Astrocyte (in vitro differentiated cells and primary cell): Measurements from ENCODE around the gene EDA. TPM values are rescaled to one million over a fixed set of nuclear protein-coding genes. Genes with fewer than 3 reads are reported as not detected.

ENCODE experiments used
- DNase-seq: peaks from one replicate; pipeline ENCODE4 v3.0.0-alpha.2; 2010; ENCODE audit warnings: low read depth
- FAIRE-seq: peaks from 2 replicates; lab custom pipeline; 2011; peaks lifted over from hg19 to GRCh38; lab: Jason Lieb, UNC
- H2AFZ ChIP-seq: 2 replicates; pipeline ENCODE4 v1.6.0; 2012; ENCODE audit warnings: low read depth, low read length, inconsistent platforms
- H3K27ac ChIP-seq: 2 replicates; pipeline ENCODE4 v1.5.1; 2011; ENCODE audit warnings: low read depth, low read length, inconsistent platforms
- H3K27me3 ChIP-seq: 2 replicates; pipeline ENCODE4 v1.6.0; 2011; ENCODE audit warnings: low read length, inconsistent platforms; ENCODE audit not compliant: insufficient read depth
- H3K36me3 ChIP-seq: 2 replicates; pipeline ENCODE4 v1.5.1; 2011; ENCODE audit warnings: low read length, inconsistent platforms; ENCODE audit not compliant: insufficient read depth
- H3K4me1 ChIP-seq: 2 replicates; pipeline ENCODE4 v1.5.1; 2011; ENCODE audit warnings: low read length, inconsistent platforms; ENCODE audit not compliant: insufficient read depth
- H3K4me2 ChIP-seq: 2 replicates; pipeline ENCODE4 v1.6.0; 2012; ENCODE audit warnings: low read length, inconsistent platforms
- H3K4me3 ChIP-seq: 2 replicates; pipeline ENCODE4 v1.5.1; 2011; ENCODE audit warnings: low read depth, mild to moderate bottlenecking, low read length, inconsistent platforms; ENCODE audit not compliant: insufficient read depth
- H3K79me2 ChIP-seq: 2 replicates; pipeline ENCODE4 v1.6.0; 2012; ENCODE audit warnings: mild to moderate bottlenecking, low read length, inconsistent platforms; ENCODE audit not compliant: insufficient read depth
- H3K9ac ChIP-seq: 2 replicates; pipeline ENCODE4 v1.6.0; 2012; ENCODE audit warnings: mild to moderate bottlenecking, low read length, inconsistent platforms
- H3K9me3 ChIP-seq: 2 replicates; pipeline ENCODE4 v1.5.1; 2012; ENCODE audit warnings: low read depth, mild to moderate bottlenecking, low read length, inconsistent platforms; ENCODE audit not compliant: insufficient read depth
- H4K20me1 ChIP-seq: 2 replicates; pipeline ENCODE4 v1.6.0; 2012; ENCODE audit warnings: low read length, inconsistent platforms; ENCODE audit not compliant: insufficient read depth
- H3K27ac Mint-ChIP-seq: one replicate; pipeline ENCODE4 v1.8.0; 2021; ENCODE audit warnings: mild to moderate bottlenecking, mixed read lengths; ENCODE audit not compliant: unreplicated experiment
- H3K27me3 Mint-ChIP-seq: one replicate; pipeline ENCODE4 v1.8.0; 2021; ENCODE audit warnings: low read depth, mixed read lengths; ENCODE audit not compliant: unreplicated experiment
- H3K36me3 Mint-ChIP-seq: one replicate; pipeline ENCODE4 v1.8.0; 2021; ENCODE audit warnings: low read depth, mixed read lengths; ENCODE audit not compliant: unreplicated experiment
- H3K4me1 Mint-ChIP-seq: one replicate; pipeline ENCODE4 v1.8.0; 2021; ENCODE audit warnings: low read depth, mixed read lengths; ENCODE audit not compliant: unreplicated experiment
- H3K4me3 Mint-ChIP-seq: one replicate; pipeline ENCODE4 v1.8.0; 2021; ENCODE audit warnings: mild to moderate bottlenecking, moderate library complexity, mixed read lengths; ENCODE audit not compliant: unreplicated experiment
- H3K9me3 Mint-ChIP-seq: one replicate; pipeline ENCODE4 v1.8.0; 2021; ENCODE audit warnings: mild to moderate bottlenecking, mixed read lengths; ENCODE audit not compliant: unreplicated experiment
- CTCF ChIP-seq: IDR thresholded peaks from 2 replicates; pipeline ENCODE4 v1.5.1; 2011; ENCODE audit warnings: low read depth, mild to moderate bottlenecking, inconsistent platforms, low read length, moderate library complexity; ENCODE audit not compliant: insufficient read depth
- EZH2 ChIP-seq: IDR thresholded peaks from 2 replicates; pipeline ENCODE4 v1.6.1; 2012; ENCODE audit warnings: mild to moderate bottlenecking, low read length, inconsistent platforms; ENCODE audit not compliant: insufficient read depth
- total RNA-seq: library from RNA; stranded (reverse); gene quantifications from 2 replicates; pipeline ENCODE4 v1.2.1, GENCODE V29; 2021

Gene EDA
- total RNA-seq, 1 donor from 2014 or later = 1.8 TPM

- no peak overlapping the region for H3K9ac ChIP-seq
- TF ChIP-seq CTCF = no peak
- no peak for TF ChIP-seq EZH2
- H3K27ac ChIP-seq = no peak overlapping the region
- Mint-ChIP-seq H3K36me3 (no peaks in the 10 kb centered on the region), H3K27me3 (peaks cover 2% of the 10 kb centered on the region), H3K27ac (no peak overlapping the region), H3K4me1 (no peaks in the 10 kb centered on the region), H3K9me3 (peaks cover 2% of the 10 kb centered on the region), H3K4me3 (no peak overlapping the region)
- no peak overlapping the region for H2AFZ ChIP-seq
- H4K20me1 ChIP-seq = no peaks in the 10 kb centered on the region
- FAIRE-seq (peak; percentile 45), DNase-seq (no peak)
- no peaks in the 10 kb centered on the region for H3K4me1 ChIP-seq
- H3K36me3 ChIP-seq = no peaks in the 10 kb centered on the region
- H3K79me2 ChIP-seq = no peaks in the 10 kb centered on the region
- no peak overlapping the region for H3K4me2 ChIP-seq
- no peaks in the 10 kb centered on the region for H3K9me3 ChIP-seq
- H3K27me3 ChIP-seq = peaks cover 5% of the 10 kb centered on the region
- H3K4me3 ChIP-seq = no peak overlapping the region
These were observed 1.0 kb upstream of the EDA start for GRCh38 chrX:69614886-69615285.

- Histone ChIP-seq H3K27ac (no peak overlapping the region), H3K4me2 (peak overlapping the region; percentile 77), H3K36me3 (no peaks in the 10 kb centered on the region), H3K79me2 (no peaks in the 10 kb centered on the region), H4K20me1 (no peaks in the 10 kb centered on the region), H2AFZ (peak overlapping the region; percentile 26), H3K9ac (no peak overlapping the region), H3K4me3 (no peak overlapping the region), H3K27me3 (peaks cover 5% of the 10 kb centered on the region), H3K4me1 (no peaks in the 10 kb centered on the region), H3K9me3 (no peaks in the 10 kb centered on the region)
- no peak for DNase-seq
- FAIRE-seq = peak; percentile 79
- Mint-ChIP-seq H3K36me3 (no peaks in the 10 kb centered on the region), H3K4me3 (peak overlapping the region; percentile 67), H3K9me3 (peaks cover 2% of the 10 kb centered on the region), H3K4me1 (no peaks in the 10 kb centered on the region), H3K27ac (peak overlapping the region; percentile 75), H3K27me3 (peaks cover 2% of the 10 kb centered on the region)
- TF ChIP-seq CTCF (no peak), EZH2 (no peak)
These were observed 571 bp upstream of the EDA start for GRCh38 chrX:69615342-69615741.

GRCh38 chrX:69616457-69617203 lies 717 bp downstream of the EDA start:
- H3K36me3 Mint-ChIP-seq = no peaks in the 10 kb centered on the region
- H3K4me1 Mint-ChIP-seq = no peaks in the 10 kb centered on the region
- peak overlapping the region; percentile 85 for H3K4me3 Mint-ChIP-seq
- Histone ChIP-seq H2AFZ (peak overlapping the region; percentile 60), H3K9ac (no peak overlapping the region), H3K36me3 (no peaks in the 10 kb centered on the region), H4K20me1 (no peaks in the 10 kb centered on the region), H3K4me3 (peak overlapping the region; percentile 33), H3K27me3 (peaks cover 5% of the 10 kb centered on the region), H3K79me2 (no peaks in the 10 kb centered on the region), H3K9me3 (no peaks in the 10 kb centered on the region), H3K4me1 (no peaks in the 10 kb centered on the region), H3K4me2 (peak overlapping the region; percentile 80), H3K27ac (no peak overlapping the region)
- peak overlapping the region; percentile 58 for H3K27ac Mint-ChIP-seq
- TF ChIP-seq EZH2 (peak; percentile 47), CTCF (no peak)
- H3K9me3 Mint-ChIP-seq = peaks cover 2% of the 10 kb centered on the region
- H3K27me3 Mint-ChIP-seq = peaks cover 2% of the 10 kb centered on the region
- FAIRE-seq (no peak), DNase-seq (no peak)
